IMR-90 (cell line): ENCODE data around the gene RTCB. TPM values are rescaled to one million over a fixed set of nuclear protein-coding genes. Genes with fewer than 3 reads are reported as not detected.

ENCODE experiments used
- ATAC-seq: fragments of 200-7000 bp; cut with Tn5 transposase; 2 replicates; pipeline ENCODE4 v1.9.1; 2020; ENCODE audit warnings: low read depth, mild to moderate bottlenecking, moderate library complexity
- BruUV-seq: library from RNA; stranded (reverse); fragments of 400-500 nt; replicated peaks from 2 replicates; lab custom pipeline; 2021; lab: Mats Ljungman, UMichigan
- CTCF ChIA-PET: fragments of 300-600 bp; formaldehyde crosslinking; extraction: SDS; loops from one replicate; lab custom pipeline; 2021; ENCODE audit warnings: antibody characterized with exemption; lab: Yijun Ruan, JAX
- POLR2A ChIA-PET: fragments of 300-600 bp; sonication (Branson Sonifier 250); formaldehyde crosslinking; loops from one replicate; lab custom pipeline; 2022; ENCODE audit warnings: antibody characterized with exemption; ENCODE audit not compliant: unreplicated experiment; lab: Charles Lee
- DNase-seq: peaks from one replicate; pipeline ENCODE4 v3.0.0; 2013
- H2AFZ ChIP-seq: replicated peaks from 2 replicates; pipeline ENCODE3; 2013; ENCODE audit warnings: low read length, mild to moderate bottlenecking; ENCODE audit not compliant: poor library complexity
- H2AK5ac ChIP-seq: 2 replicates; pipeline ENCODE4 v1.6.1; 2013; ENCODE audit warnings: low read depth, low read length, inconsistent platforms
- H2AK9ac ChIP-seq: replicated peaks from 2 replicates; pipeline ENCODE3; 2013; ENCODE audit warnings: mild to moderate bottlenecking, low read depth, low read length, moderate library complexity; ENCODE audit not compliant: poor library complexity
- H2BK120ac ChIP-seq: 2 replicates; pipeline ENCODE4 v1.6.1; 2013; ENCODE audit warnings: low read depth, low read length, inconsistent platforms
- H2BK15ac ChIP-seq: 3 replicates; pipeline ENCODE4 v1.6.1; 2013; ENCODE audit warnings: low read depth, low read length, inconsistent platforms
- H2BK20ac ChIP-seq: 2 replicates; pipeline ENCODE4 v1.6.1; 2013; ENCODE audit warnings: low read depth, mild to moderate bottlenecking, inconsistent platforms, low read length, moderate library complexity
- H2BK5ac ChIP-seq: 2 replicates; pipeline ENCODE4 v1.6.1; 2013; ENCODE audit warnings: mild to moderate bottlenecking, low read depth, low read length, inconsistent platforms; ENCODE audit not compliant: poor library complexity, severe bottlenecking
- H3K14ac ChIP-seq: replicated peaks from 2 replicates; pipeline ENCODE4 v1.6.1; 2013; ENCODE audit warnings: low read depth, low read length, inconsistent platforms
- H3K18ac ChIP-seq: 2 replicates; pipeline ENCODE4 v1.6.1; 2013; ENCODE audit warnings: low read depth, low read length, control low read depth
- H3K23ac ChIP-seq: 2 replicates; pipeline ENCODE4 v1.6.1; 2013; ENCODE audit warnings: low read depth, low read length, inconsistent platforms
- H3K27ac ChIP-seq: 2 replicates; pipeline ENCODE4 v1.5.1; 2013; ENCODE audit warnings: mild to moderate bottlenecking, control low read depth, low read length; ENCODE audit not compliant: insufficient read depth
- H3K27me3 ChIP-seq: 2 replicates; pipeline ENCODE4 v1.6.1; 2013; ENCODE audit warnings: low read length; ENCODE audit not compliant: control insufficient read depth, insufficient read depth
- H3K36me3 ChIP-seq: 2 replicates; pipeline ENCODE4 v1.6.1; 2013; ENCODE audit warnings: low read length, mixed read lengths; ENCODE audit not compliant: control insufficient read depth, insufficient read depth
- H3K4ac ChIP-seq: 2 replicates; pipeline ENCODE4 v1.6.1; 2013; ENCODE audit warnings: low read depth, low read length, inconsistent platforms
- H3K4me1 ChIP-seq: 2 replicates; pipeline ENCODE4 v1.6.1; 2013; ENCODE audit warnings: low read length, mixed read lengths; ENCODE audit not compliant: control insufficient read depth, insufficient read depth
- H3K4me2 ChIP-seq: 2 replicates; pipeline ENCODE4 v1.6.1; 2013; ENCODE audit warnings: low read depth, mild to moderate bottlenecking, control low read depth, low read length, moderate library complexity
- H3K4me3 ChIP-seq: 2 replicates; pipeline ENCODE4 v1.5.1; 2013; ENCODE audit warnings: low read depth, mild to moderate bottlenecking, control low read depth, low read length, moderate library complexity; ENCODE audit not compliant: insufficient read depth
- H3K56ac ChIP-seq: 2 replicates; pipeline ENCODE4 v1.6.1; 2013; ENCODE audit warnings: low read length, inconsistent platforms; ENCODE audit not compliant: insufficient read depth; ENCODE audit errors: extremely low read depth
- H3K79me1 ChIP-seq, 2 experiments: 2 replicates each; pipeline ENCODE4 v1.6.1; 2013; ENCODE audit warnings: low read length in 2 of 2, inconsistent platforms in 1 of 2, low read depth in 1 of 2
- H3K9ac ChIP-seq: 2 replicates; pipeline ENCODE4 v1.6.1; 2013; ENCODE audit warnings: low read depth, low read length, control low read depth
- H3K9me1 ChIP-seq: 2 replicates; pipeline ENCODE4 v1.6.1; 2013; ENCODE audit warnings: low read length, inconsistent platforms; ENCODE audit not compliant: insufficient read depth
- H3K9me3 ChIP-seq: 2 replicates; pipeline ENCODE4 v1.6.1; 2013; ENCODE audit warnings: low read length; ENCODE audit not compliant: control insufficient read depth, insufficient read depth
- H4K20me1 ChIP-seq: 2 replicates; pipeline ENCODE4 v1.6.1; 2013; ENCODE audit warnings: low read length, inconsistent platforms; ENCODE audit not compliant: insufficient read depth
- H4K5ac ChIP-seq: 2 replicates; pipeline ENCODE4 v1.6.1; 2013; ENCODE audit warnings: mild to moderate bottlenecking, low read depth, low read length, control low read depth
- H4K8ac ChIP-seq, 2 experiments: 2 replicates each; pipeline ENCODE4 v1.6.1; 2013; ENCODE audit warnings: low read depth in 2 of 2, low read length in 2 of 2, control low read depth in 1 of 2, inconsistent platforms in 1 of 2
- H4K91ac ChIP-seq: 2 replicates; pipeline ENCODE4 v1.6.1; 2013; ENCODE audit warnings: low read depth, low read length, inconsistent platforms; ENCODE audit not compliant: insufficient read depth
- BHLHE40 ChIP-seq: fragments of 150-350 bp; IDR thresholded peaks from 2 replicates; pipeline ENCODE4 v1.6.1; 2016; ENCODE audit warnings: mild to moderate bottlenecking, low read depth, low read length
- CEBPB ChIP-seq: IDR thresholded peaks from 2 replicates; pipeline ENCODE4 v1.6.1; 2012; ENCODE audit warnings: low read depth, low read length, improper control_type of control experiment
- CHD1 ChIP-seq: IDR thresholded peaks from 2 replicates; pipeline ENCODE4 v1.6.1; 2012; ENCODE audit warnings: low read depth, low read length, improper control_type of control experiment
- CTCF ChIP-seq: conservative IDR thresholded peaks from 2 replicates; pipeline ENCODE4 v1.5.1; 2012; ENCODE audit warnings: mild to moderate bottlenecking, low read depth, low read length, improper control_type of control experiment
- ELK1 ChIP-seq: fragments of 150-350 bp; IDR thresholded peaks from 2 replicates; pipeline ENCODE4 v1.6.1; 2016; ENCODE audit warnings: low read depth, mild to moderate bottlenecking, low read length, moderate library complexity, borderline replicate concordance
- FOS ChIP-seq: fragments of 150-350 bp; IDR thresholded peaks from 2 replicates; pipeline ENCODE4 v1.6.1; 2016; ENCODE audit warnings: low read depth, low read length
- MAFK ChIP-seq: IDR thresholded peaks from 2 replicates; pipeline ENCODE4 v1.6.1; 2012; ENCODE audit warnings: low read depth, low read length, improper control_type of control experiment
- MAZ ChIP-seq: IDR thresholded peaks from 2 replicates; pipeline ENCODE4 v1.6.1; 2012; ENCODE audit warnings: low read depth, mild to moderate bottlenecking, low read length, improper control_type of control experiment, moderate library complexity, borderline replicate concordance
- MXI1 ChIP-seq: IDR thresholded peaks from 2 replicates; pipeline ENCODE4 v1.6.1; 2012; ENCODE audit warnings: low read depth, mild to moderate bottlenecking, low read length, moderate library complexity, borderline replicate concordance
- NFE2L2 ChIP-seq: fragments of 150-350 bp; IDR thresholded peaks from 2 replicates; pipeline ENCODE4 v1.6.1; 2016; ENCODE audit warnings: low read depth, mild to moderate bottlenecking, low read length
- POLR2A ChIP-seq: IDR thresholded peaks from 2 replicates; pipeline ENCODE4 v1.6.1; 2012; ENCODE audit warnings: mild to moderate bottlenecking, low read depth, low read length
- RAD21 ChIP-seq: IDR thresholded peaks from 2 replicates; pipeline ENCODE4 v1.6.1; 2012; ENCODE audit warnings: low read length, improper control_type of control experiment
- RCOR1 ChIP-seq: IDR thresholded peaks from 2 replicates; pipeline ENCODE4 v1.6.1; 2012; ENCODE audit warnings: mild to moderate bottlenecking, low read length, improper control_type of control experiment; ENCODE audit not compliant: insufficient replicate concordance
- RFX5 ChIP-seq: IDR thresholded peaks from 2 replicates; pipeline ENCODE4 v1.8.0; 2012; ENCODE audit warnings: low read depth, mild to moderate bottlenecking, low read length, moderate library complexity
- SMC3 ChIP-seq: fragments of 150-350 bp; IDR thresholded peaks from 2 replicates; pipeline ENCODE4 v1.6.1; 2016; ENCODE audit warnings: low read depth, mild to moderate bottlenecking, antibody characterized with exemption, low read length, moderate library complexity
- USF2 ChIP-seq: fragments of 150-350 bp; IDR thresholded peaks from 2 replicates; pipeline ENCODE4 v1.6.1; 2017; ENCODE audit warnings: mild to moderate bottlenecking, antibody characterized with exemption, low read length, low read depth
- WGBS, 2 experiments: methylation state at CpG; one replicate each; pipeline versions ENCODE4 v1.1.5 to v1.1.7; 2013; ENCODE audit warnings: missing lambda C conversion rate in 2 of 2; ENCODE audit not compliant: insufficient read length in 1 of 2; ENCODE audit errors: extremely low coverage in 2 of 2; 5-methylcytosine and 5-hydroxymethylcytosine counted together
- dilution Hi-C: fragments of 300-500 bp; cut with HindIII; formaldehyde crosslinking; loops from one replicate; pipeline ENCODE4 v1.14.3; 2018; ENCODE audit warnings: low sequenced_read_pairs; ENCODE audit not compliant: unreplicated experiment
- in situ Hi-C: fragments of 300-500 bp; cut with MboI; formaldehyde crosslinking; loops from 3 replicates; pipeline ENCODE4 v1.14.3; 2019; ENCODE audit warnings: low sequenced_read_pairs, inconsistent platforms, mixed read lengths
- intact Hi-C: fragments of 100-400 bp; cut with micrococcal nuclease; formaldehyde crosslinking; loops from 2 replicates; pipeline ENCODE4 v1.10.0; 2022
- polyA plus RNA-seq, 3 experiments: library from polyadenylated mRNA; depleted of rRNA; stranded (reverse); fragments of >200 nt; gene quantifications; 2 replicates each; pipeline ENCODE4 v1.2.3, GENCODE V29; 2012; ENCODE audit warnings: low replicate concordance in 1 of 3
- total RNA-seq: library from RNA; depleted of rRNA; stranded (reverse); fragments of >200 nt; gene quantifications from 2 replicates; pipeline ENCODE4 v1.2.3, GENCODE V29; 2012

The RTCB gene
- total and polyA plus RNA-seq, 2 of the 4 experiments (the other 2 are of a cell fraction) = 115 to 213 TPM

GRCh38 chr22:32396255-32396654, 15.8 kb downstream of the RTCB start:
- DNase-seq = no peak
- intact Hi-C loops = no loop called here
- no peaks in the 10 kb centered on the region for H3K9me1 ChIP-seq
- no peak overlapping the region for H3K9ac ChIP-seq
- H3K27ac ChIP-seq = no peak overlapping the region
- H2AFZ ChIP-seq = no peak overlapping the region
- H3K14ac ChIP-seq = no peak overlapping the region
- H3K4me3 ChIP-seq = no peak overlapping the region
- no peak overlapping the region for H3K4ac ChIP-seq
- no peak overlapping the region for H2BK5ac ChIP-seq
- H3K36me3 ChIP-seq = peaks cover 62% of the 10 kb centered on the region
- H4K5ac ChIP-seq = no peak overlapping the region
- H3K23ac ChIP-seq = no peak overlapping the region
- no peak overlapping the region for H2BK20ac ChIP-seq
- no TSS peak for BruUV-seq
- ATAC-seq = no peak
- ChIA-PET CTCF (no interaction called here), POLR2A (no interaction called here)
- WGBS, 2 experiments = no CpG with 5 or more reads among the region's 1 CpG
- H3K27me3 ChIP-seq = no peaks in the 10 kb centered on the region
- H2AK5ac ChIP-seq = no peak overlapping the region
- H3K4me1 ChIP-seq = no peaks in the 10 kb centered on the region
- H3K4me2 ChIP-seq = no peak overlapping the region
- H4K20me1 ChIP-seq = no peaks in the 10 kb centered on the region
- TF ChIP-seq RAD21 = no peak
- no peak for TF ChIP-seq RFX5
- TF ChIP-seq MAZ = no peak
- no peak for TF ChIP-seq FOS
- TF ChIP-seq MXI1 = no peak
- TF ChIP-seq USF2 = no peak
- no peak for TF ChIP-seq BHLHE40
- no peak for TF ChIP-seq CTCF
- TF ChIP-seq ELK1 = no peak
- TF ChIP-seq CHD1 = no peak
- no peak for TF ChIP-seq CEBPB
- TF ChIP-seq RCOR1 = no peak
- TF ChIP-seq SMC3 = no peak
- TF ChIP-seq MAFK = no peak
- TF ChIP-seq NFE2L2 = no peak
- no peak for TF ChIP-seq POLR2A
- dilution Hi-C loops = no loop called here
- H3K18ac ChIP-seq = no peak overlapping the region
- no peak overlapping the region for H4K8ac ChIP-seq
- peaks cover 0 to 4% of the 10 kb centered on the region in 2 experiments; a peak in 1 of 4 replicates for H3K79me1 ChIP-seq
- no peaks in the 10 kb centered on the region for H3K9me3 ChIP-seq
- in situ Hi-C loops = loop anchor here (10.0 kb wide), 1 partner anchor 429 kb away; no protein-coding TSS in a partner anchor
- no peak overlapping the region for H2BK15ac ChIP-seq
- no peak overlapping the region for H2AK9ac ChIP-seq
- H4K91ac ChIP-seq = no peak overlapping the region
- H2BK120ac ChIP-seq = no peak overlapping the region
- H3K56ac ChIP-seq = no peak overlapping the region
